ENCODE measurements around the gene CRABP2.
A peak's percentile ranks its signal among the peaks of the same experiment; 100 is the strongest.

Gene CRABP2

DNA sequence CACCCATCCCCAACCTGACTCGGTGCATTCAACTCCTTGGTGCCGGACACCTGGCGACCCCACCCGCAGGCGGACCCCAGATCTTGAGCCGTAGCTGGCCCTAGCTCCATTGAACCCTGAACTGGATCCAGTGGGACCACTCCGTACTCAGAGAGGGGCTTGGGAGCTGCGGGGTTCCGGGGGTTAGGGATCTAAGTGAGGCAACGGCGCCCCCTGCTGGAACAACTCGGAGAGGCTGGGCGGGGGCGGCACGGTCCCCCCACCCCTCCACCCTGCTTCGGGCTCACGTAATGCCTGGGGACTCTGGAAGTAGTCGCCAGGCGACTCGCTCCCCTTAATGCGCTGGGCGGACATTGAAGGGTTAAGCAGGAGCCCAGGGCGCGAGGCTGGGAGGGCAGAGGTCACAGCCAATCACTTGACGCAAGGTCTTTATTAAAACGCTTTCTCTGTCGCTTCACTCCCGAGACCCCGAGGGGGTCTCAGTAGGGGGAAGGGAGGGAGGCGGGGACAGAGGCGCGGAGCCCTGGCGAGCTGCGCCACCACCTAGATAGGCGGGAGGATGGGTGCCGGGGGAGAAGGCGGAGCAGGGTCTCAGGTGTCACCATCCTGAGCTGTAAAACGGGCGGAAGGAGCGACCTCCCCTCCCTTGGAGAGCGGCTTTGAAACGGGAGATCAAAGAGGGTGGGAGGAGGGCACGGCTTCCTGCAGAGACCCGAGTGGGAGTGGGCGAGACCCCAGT, 704 bp upstream of the CRABP2 start:
- H3K27ac ChIP-seq = no peak overlapping the region
- H3K9ac ChIP-seq = peak overlapping the region; percentile 10; the same call in 1 of the 2 replicates
- peak; percentile 100 for TF ChIP-seq CTCF (conservative IDR thresholded peaks at IDR 0.05; ENCODE audit: low read depth, low read length)
- H3K36me3 ChIP-seq (ENCODE audit: insufficient read depth) = no peaks in the 10 kb centered on the region
- no peaks in the 10 kb centered on the region for H4K20me1 ChIP-seq (ENCODE audit: insufficient read depth)
- H3K79me2 ChIP-seq (ENCODE audit: insufficient read depth, low read depth) = no peaks in the 10 kb centered on the region
- peak overlapping the region; percentile 91 for H3K4me3 ChIP-seq (IDR thresholded peaks at IDR 0.05; ENCODE audit: insufficient read depth, low read depth, low read length)
- H3K4me2 ChIP-seq = peak overlapping the region; percentile 79
- peaks cover 20% of the 10 kb centered on the region for H3K4me1 ChIP-seq (ENCODE audit: low read depth, poor library complexity, severe bottlenecking)
- H2AFZ ChIP-seq (ENCODE audit: low read depth) = peak overlapping the region; percentile 72
- H3K27me3 ChIP-seq (ENCODE audit: insufficient read depth, low read depth) = peaks cover 86% of the 10 kb centered on the region

GRCh38 chr1:156704930-156705320, 458 bp downstream of the CRABP2 start:
- H4K20me1 ChIP-seq (ENCODE audit: insufficient read depth) = no peaks in the 10 kb centered on the region
- no peaks in the 10 kb centered on the region for H3K79me2 ChIP-seq (ENCODE audit: insufficient read depth, low read depth)
- H3K4me3 ChIP-seq (IDR thresholded peaks at IDR 0.05; ENCODE audit: insufficient read depth, low read depth, low read length) = peak overlapping the region; percentile 6
- H3K4me2 ChIP-seq = peak overlapping the region; percentile 79
- H3K4me1 ChIP-seq (ENCODE audit: low read depth, poor library complexity, severe bottlenecking) = peaks cover 20% of the 10 kb centered on the region
- H3K27me3 ChIP-seq (ENCODE audit: insufficient read depth, low read depth) = peaks cover 92% of the 10 kb centered on the region
- no peaks in the 10 kb centered on the region for H3K36me3 ChIP-seq (ENCODE audit: insufficient read depth)
- H3K27ac ChIP-seq = no peak overlapping the region
- no peak for TF ChIP-seq CTCF (conservative IDR thresholded peaks at IDR 0.05; ENCODE audit: low read depth, low read length)
- no peak overlapping the region for H3K9ac ChIP-seq
- peak overlapping the region; percentile 72; the same call in 1 of the 2 replicates for H2AFZ ChIP-seq (ENCODE audit: low read depth)

- Histone ChIP-seq H3K27ac (no peak overlapping the region), H3K9ac (no peak overlapping the region), H3K27me3 (ENCODE audit: insufficient read depth, low read depth) (peaks cover 98% of the 10 kb centered on the region), H3K36me3 (ENCODE audit: insufficient read depth) (no peaks in the 10 kb centered on the region), H3K4me1 (ENCODE audit: low read depth, poor library complexity, severe bottlenecking) (peaks cover 20% of the 10 kb centered on the region), H3K79me2 (ENCODE audit: insufficient read depth, low read depth) (no peaks in the 10 kb centered on the region), H2AFZ (ENCODE audit: low read depth) (no peak overlapping the region), H3K4me3 (IDR thresholded peaks at IDR 0.05; ENCODE audit: insufficient read depth, low read depth, low read length) (peak overlapping the region; percentile 6), H4K20me1 (ENCODE audit: insufficient read depth) (no peaks in the 10 kb centered on the region), H3K4me2 (no peak overlapping the region)
- TF ChIP-seq CTCF (conservative IDR thresholded peaks at IDR 0.05; ENCODE audit: low read depth, low read length) = no peak; the same call in 1 of the 2 replicates
These were observed 1.1 kb downstream of the CRABP2 start for GRCh38 chr1:156704166-156704711.

GRCh38 chr1:156703741-156704140, 1.6 kb downstream of the CRABP2 start:
- Histone ChIP-seq H3K79me2 (ENCODE audit: insufficient read depth, low read depth) (no peaks in the 10 kb centered on the region), H3K4me2 (no peak overlapping the region), H3K4me1 (ENCODE audit: low read depth, poor library complexity, severe bottlenecking) (peaks cover 20% of the 10 kb centered on the region), H4K20me1 (ENCODE audit: insufficient read depth) (no peaks in the 10 kb centered on the region), H3K9ac (no peak overlapping the region), H3K27ac (no peak overlapping the region), H2AFZ (ENCODE audit: low read depth) (no peak overlapping the region), H3K27me3 (ENCODE audit: insufficient read depth, low read depth) (peaks cover 100% of the 10 kb centered on the region), H3K4me3 (IDR thresholded peaks at IDR 0.05; ENCODE audit: insufficient read depth, low read depth, low read length) (no peak overlapping the region), H3K36me3 (ENCODE audit: insufficient read depth) (no peaks in the 10 kb centered on the region)
- no peak for TF ChIP-seq CTCF (conservative IDR thresholded peaks at IDR 0.05; ENCODE audit: low read depth, low read length)
